SHP77 (cell line): Measurements from ENCODE around the gene PTGDS.

Experiments used
- DNase-seq, 2 experiments: peaks; one replicate each; lab custom pipeline; 2025; lab: John Stamatoyannopoulos, UW

The PTGDS gene

GRCh38 chr9:136977223-136977622 lies at the start of gene PTGDS:
Gene PTGDS, plus strand, starts transcription at chr9:136977504. Its CDS starts 75 bp downstream, at chr9:136977579.
- no peak for DNase-seq

- DNase-seq = no peak
These were observed 48.7 kb upstream of the PTGDS start for GRCh38 chr9:136928591-136928990.

- DNase-seq = no peak
These were observed 47.3 kb upstream of the PTGDS start for GRCh38 chr9:136930014-136930413.

GRCh38 chr9:136931611-136932130 lies 45.6 kb upstream of the PTGDS start:
- DNase-seq = no peak

GRCh38 chr9:136934277-136934676 lies 43.0 kb upstream of the PTGDS start:
- DNase-seq = no peak

GRCh38 chr9:136935651-136936050 lies 41.7 kb upstream of the PTGDS start:
- DNase-seq = no peak

GRCh38 chr9:136936645-136937170 lies 40.6 kb upstream of the PTGDS start:
- DNase-seq = no peak

GRCh38 chr9:136937186-136938001 lies 39.9 kb upstream of the PTGDS start:
- no peak for DNase-seq

GRCh38 chr9:136939431-136939995 lies 37.8 kb upstream of the PTGDS start:
- DNase-seq = no peak

GRCh38 chr9:136939996-136940525 lies 37.2 kb upstream of the PTGDS start:
- no peak for DNase-seq

- no peak for DNase-seq
These were observed 36.6 kb upstream of the PTGDS start for GRCh38 chr9:136940526-136941230.

- no peak for DNase-seq
These were observed 35.8 kb upstream of the PTGDS start for GRCh38 chr9:136941231-136942111.

- no peak for DNase-seq
These were observed 35.0 kb upstream of the PTGDS start for GRCh38 chr9:136942112-136942880.

- DNase-seq = no peak
These were observed 34.4 kb upstream of the PTGDS start for GRCh38 chr9:136942881-136943230.

GRCh38 chr9:136943291-136944211 lies 33.8 kb upstream of the PTGDS start:
- DNase-seq = peak in 1 of 2 experiments; percentile 25

GRCh38 chr9:136944212-136944518 lies 33.1 kb upstream of the PTGDS start:
- DNase-seq = peak in 1 of 2 experiments; percentile 69

- DNase-seq = peak; percentile 91 to 92
These were observed 32.6 kb upstream of the PTGDS start, which contains the start of the genes C8G and FBXW5 for GRCh38 chr9:136944519-136945332. Gene C8G, plus strand, starts transcription at chr9:136945243. Its CDS starts 78 bp downstream, at chr9:136945321. Gene FBXW5, minus strand, starts transcription at chr9:136944738. Its CDS starts 655 bp downstream, at chr9:136944083.
